HEK293 (cell line): ENCODE results near the gene TANGO6.

ENCODE experiments used
- CTCF ChIA-PET: fragments of 350-600 bp; formaldehyde crosslinking; extraction: SDS; loops from one replicate; lab custom pipeline; 2021; ENCODE audit warnings: antibody characterized with exemption; lab: Yijun Ruan, JAX
- POLR2A ChIA-PET: fragments of 300-600 bp; formaldehyde crosslinking; extraction: SDS; loops from one replicate; lab custom pipeline; 2020; ENCODE audit warnings: antibody characterized with exemption, inconsistent platforms; lab: Yijun Ruan, JAX
- H3K27ac ChIP-seq: fragments of 200-500 bp; sonication (Bioruptor generic); 2 replicates; pipeline ENCODE4 v1.5.1; 2014; ENCODE audit warnings: low read depth, low read length, control low read depth, inconsistent platforms; ENCODE audit errors: extremely low read depth
- H3K36me3 ChIP-seq, 2 experiments: fragments of 200-500 bp in 1 of 2; sonication (Bioruptor generic) in 1 of 2; 1 replicate in 1 of 2; 2 replicates in 1 of 2; pipeline ENCODE4 v1.5.1; 2014 to 2017; ENCODE audit warnings: inconsistent platforms in 2 of 2, low read length in 2 of 2; ENCODE audit not compliant: control insufficient read depth in 2 of 2, insufficient read depth in 1 of 2
- H3K4me1 ChIP-seq: fragments of 200-500 bp; sonication (Bioruptor generic); 2 replicates; pipeline ENCODE4 v1.5.1; 2014; ENCODE audit warnings: mild to moderate bottlenecking, low read length, inconsistent platforms; ENCODE audit not compliant: control insufficient read depth, insufficient read depth
- H3K4me3 ChIP-seq: 2 replicates; pipeline ENCODE4 v1.5.1; 2011; ENCODE audit warnings: low read depth, mild to moderate bottlenecking, control low read depth, low read length, moderate library complexity
- H3K9me3 ChIP-seq: fragments of 200-500 bp; sonication (Bioruptor generic); 2 replicates; pipeline ENCODE4 v1.5.1; 2014; ENCODE audit warnings: low read depth, low read length, inconsistent platforms; ENCODE audit not compliant: control insufficient read depth, insufficient read depth
- KLF10 ChIP-seq: fragments of 450-650 bp; IDR thresholded peaks from 2 replicates; pipeline ENCODE4 v1.5.1; 2018; ENCODE audit warnings: missing biosample characterization, mild to moderate bottlenecking, missing genetic modification characterization
- ZBTB10 ChIP-seq: fragments of 450-650 bp; formaldehyde crosslinking; IDR thresholded peaks from 2 replicates; pipeline ENCODE4 v1.5.1; 2016; ENCODE audit warnings: missing biosample characterization, missing genetic modification characterization
- ZBTB48 ChIP-seq: fragments of 450-650 bp; formaldehyde crosslinking; IDR thresholded peaks from 2 replicates; pipeline ENCODE4 v1.5.1; 2016; ENCODE audit warnings: missing biosample characterization, missing genetic modification characterization
- ZNF121 ChIP-seq: fragments of 450-650 bp; formaldehyde crosslinking; IDR thresholded peaks from 2 replicates; pipeline ENCODE4 v1.5.1; 2016; ENCODE audit warnings: missing biosample characterization, missing genetic modification characterization
- ZNF133 ChIP-seq: fragments of 450-650 bp; formaldehyde crosslinking; IDR thresholded peaks from 2 replicates; pipeline ENCODE4 v1.5.1; 2016; ENCODE audit warnings: missing biosample characterization, missing genetic modification characterization
- ZNF280C ChIP-seq: fragments of 450-650 bp; formaldehyde crosslinking; IDR thresholded peaks from 2 replicates; pipeline ENCODE4 v1.5.1; 2016; ENCODE audit warnings: missing biosample characterization, missing genetic modification characterization
- ZNF311 ChIP-seq: fragments of 450-650 bp; formaldehyde crosslinking; IDR thresholded peaks from 2 replicates; pipeline ENCODE4 v1.5.1; 2017; ENCODE audit warnings: missing biosample characterization, missing genetic modification characterization, borderline replicate concordance
- ZNF558 ChIP-seq: fragments of 450-650 bp; formaldehyde crosslinking; IDR thresholded peaks from 2 replicates; pipeline ENCODE4 v1.5.1; 2016; ENCODE audit warnings: missing biosample characterization, missing genetic modification characterization
- ZNF837 ChIP-seq: fragments of 450-650 bp; formaldehyde crosslinking; IDR thresholded peaks from 2 replicates; pipeline ENCODE4 v1.5.1; 2016; ENCODE audit warnings: missing biosample characterization, missing genetic modification characterization
- ZXDB ChIP-seq: fragments of 450-650 bp; formaldehyde crosslinking; IDR thresholded peaks from 2 replicates; pipeline ENCODE4 v1.5.1; 2016; ENCODE audit warnings: missing biosample characterization, missing genetic modification characterization
- TF ChIP-seq, protein P1 (sequence below): fragments of 450-650 bp; formaldehyde crosslinking; IDR thresholded peaks from 2 replicates; pipeline ENCODE4 v1.5.1; 2016; ENCODE audit warnings: missing biosample characterization, missing genetic modification characterization
- TF ChIP-seq, protein P2 (sequence below): fragments of 450-650 bp; formaldehyde crosslinking; IDR thresholded peaks from 2 replicates; pipeline ENCODE4 v1.5.0; 2017; ENCODE audit warnings: missing biosample characterization, missing genetic modification characterization, borderline replicate concordance
- TF ChIP-seq, protein P3 (sequence below): sonication (generic); formaldehyde crosslinking; IDR thresholded peaks from 2 replicates; pipeline ENCODE4 v1.8.1; 2022; ENCODE audit warnings: mild to moderate bottlenecking, moderate library complexity, missing genetic modification reagents

The TANGO6 gene

GRCh38 chr16:68981971-68982370 lies 138.6 kb downstream of the TANGO6 start (continued):
- TF ChIP-seq ZNF133 (tag by site-specific recombination) (no peak), ZNF558 (tag by site-specific recombination) (no peak), ZXDB (no peak), ZNF280C (no peak), KLF10 (no peak), ZBTB10 (no peak), ZNF311 (tag by site-specific recombination) (no peak)
- TF ChIP-seq, protein P1, sequence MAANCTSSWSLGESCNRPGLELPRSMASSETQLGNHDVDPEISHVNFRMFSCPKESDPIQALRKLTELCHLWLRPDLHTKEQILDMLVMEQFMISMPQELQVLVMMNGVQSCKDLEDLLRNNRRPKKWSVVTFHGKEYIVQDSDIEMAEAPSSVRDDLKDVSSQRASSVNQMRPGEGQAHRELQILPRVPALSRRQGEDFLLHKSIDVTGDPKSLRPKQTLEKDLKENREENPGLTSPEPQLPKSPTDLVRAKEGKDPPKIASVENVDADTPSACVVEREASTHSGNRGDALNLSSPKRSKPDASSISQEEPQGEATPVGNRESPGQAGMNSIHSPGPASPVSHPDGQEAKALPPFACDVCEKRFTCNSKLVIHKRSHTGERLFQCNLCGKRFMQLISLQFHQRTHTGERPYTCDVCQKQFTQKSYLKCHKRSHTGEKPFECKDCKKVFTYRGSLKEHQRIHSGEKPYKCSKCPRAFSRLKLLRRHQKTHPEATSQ (tag by site-specific recombination): no peak
- TF ChIP-seq, protein P2, sequence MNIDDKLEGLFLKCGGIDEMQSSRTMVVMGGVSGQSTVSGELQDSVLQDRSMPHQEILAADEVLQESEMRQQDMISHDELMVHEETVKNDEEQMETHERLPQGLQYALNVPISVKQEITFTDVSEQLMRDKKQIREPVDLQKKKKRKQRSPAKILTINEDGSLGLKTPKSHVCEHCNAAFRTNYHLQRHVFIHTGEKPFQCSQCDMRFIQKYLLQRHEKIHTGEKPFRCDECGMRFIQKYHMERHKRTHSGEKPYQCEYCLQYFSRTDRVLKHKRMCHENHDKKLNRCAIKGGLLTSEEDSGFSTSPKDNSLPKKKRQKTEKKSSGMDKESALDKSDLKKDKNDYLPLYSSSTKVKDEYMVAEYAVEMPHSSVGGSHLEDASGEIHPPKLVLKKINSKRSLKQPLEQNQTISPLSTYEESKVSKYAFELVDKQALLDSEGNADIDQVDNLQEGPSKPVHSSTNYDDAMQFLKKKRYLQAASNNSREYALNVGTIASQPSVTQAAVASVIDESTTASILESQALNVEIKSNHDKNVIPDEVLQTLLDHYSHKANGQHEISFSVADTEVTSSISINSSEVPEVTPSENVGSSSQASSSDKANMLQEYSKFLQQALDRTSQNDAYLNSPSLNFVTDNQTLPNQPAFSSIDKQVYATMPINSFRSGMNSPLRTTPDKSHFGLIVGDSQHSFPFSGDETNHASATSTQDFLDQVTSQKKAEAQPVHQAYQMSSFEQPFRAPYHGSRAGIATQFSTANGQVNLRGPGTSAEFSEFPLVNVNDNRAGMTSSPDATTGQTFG (tag by site-specific recombination): no peak
- TF ChIP-seq, protein P3, sequence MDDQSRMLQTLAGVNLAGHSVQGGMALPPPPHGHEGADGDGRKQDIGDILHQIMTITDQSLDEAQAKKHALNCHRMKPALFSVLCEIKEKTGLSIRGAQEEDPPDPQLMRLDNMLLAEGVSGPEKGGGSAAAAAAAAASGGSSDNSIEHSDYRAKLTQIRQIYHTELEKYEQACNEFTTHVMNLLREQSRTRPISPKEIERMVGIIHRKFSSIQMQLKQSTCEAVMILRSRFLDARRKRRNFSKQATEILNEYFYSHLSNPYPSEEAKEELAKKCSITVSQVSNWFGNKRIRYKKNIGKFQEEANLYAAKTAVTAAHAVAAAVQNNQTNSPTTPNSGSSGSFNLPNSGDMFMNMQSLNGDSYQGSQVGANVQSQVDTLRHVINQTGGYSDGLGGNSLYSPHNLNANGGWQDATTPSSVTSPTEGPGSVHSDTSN (CRISPR knock-in tag): no peak

DNA sequence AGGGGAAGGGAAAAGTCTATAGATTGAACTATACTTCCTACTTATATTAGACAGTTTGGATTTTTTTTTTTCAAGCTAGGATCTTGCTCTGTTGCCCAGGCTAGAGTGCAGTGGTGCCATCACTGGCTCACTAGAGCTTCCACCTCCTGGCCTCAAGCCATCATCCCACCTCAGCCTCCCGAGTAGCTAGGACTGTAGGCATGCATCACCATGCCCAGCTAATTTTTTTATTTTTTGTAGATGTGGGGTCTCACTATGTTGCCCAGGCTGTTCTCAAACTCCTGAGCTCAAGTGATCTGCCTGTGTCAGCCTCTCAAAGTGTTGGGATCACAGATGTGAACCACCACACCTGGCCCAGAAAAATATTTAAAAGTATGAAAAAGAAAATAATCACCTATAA lies 141.1 kb downstream of the TANGO6 start:
- Histone ChIP-seq H3K4me1 (no peaks in the 10 kb centered on the region), H3K36me3 (no peaks in the 10 kb centered on the region; a peak in 1 of 3 replicates), H3K27ac (no peak overlapping the region), H3K9me3 (no peaks in the 10 kb centered on the region), H3K4me3 (no peak overlapping the region)
- ChIA-PET CTCF (interaction anchor here (0.6 to 0.7 kb wide), 2 partner anchors 126 to 141 kb away, joined by 3 read pairs; no protein-coding TSS in a partner anchor), POLR2A (no interaction called here)
- TF ChIP-seq ZNF121 (tag by site-specific recombination): peak; percentile 93
- no peak for TF ChIP-seq ZBTB48 (tag by site-specific recombination)

DNA sequence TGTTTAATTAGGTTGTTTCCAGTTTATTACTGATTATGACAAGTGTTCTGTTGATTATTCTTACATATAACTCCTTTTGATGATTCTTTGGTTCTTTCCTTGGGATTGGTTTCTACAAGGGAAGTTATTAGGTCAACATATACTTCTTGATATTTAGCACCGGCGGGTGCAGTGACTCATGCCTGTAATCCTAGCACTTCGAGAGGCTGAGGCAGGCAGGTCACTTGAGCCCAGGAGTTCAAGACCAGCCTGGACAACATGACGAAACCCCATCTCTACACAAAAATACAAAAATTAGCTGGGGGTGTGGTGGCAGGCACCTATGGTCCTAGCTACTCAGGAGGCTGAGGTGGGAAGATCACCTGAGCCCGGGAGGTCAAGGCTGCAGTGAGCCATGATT lies 141.9 kb downstream of the TANGO6 start:
- no peak overlapping the region for H3K4me3 ChIP-seq
- H3K27ac ChIP-seq: no peak overlapping the region
- POLR2A ChIA-PET: no interaction called here
- no peak for TF ChIP-seq ZNF837 (tag by site-specific recombination)
- CTCF ChIA-PET: no interaction called here
- no peaks in the 10 kb centered on the region; a peak in 1 of 3 replicates for H3K36me3 ChIP-seq
- H3K4me1 ChIP-seq: no peaks in the 10 kb centered on the region
- H3K9me3 ChIP-seq: no peaks in the 10 kb centered on the region
